Measurements from ENCODE around the gene SLC6A12. TPM values are rescaled to one million over a fixed set of nuclear protein-coding genes. Genes with fewer than 3 reads are reported as not detected.

SLC6A12 gene
- total RNA-seq, 1 donor from 2014 or later: not detected

DNA sequence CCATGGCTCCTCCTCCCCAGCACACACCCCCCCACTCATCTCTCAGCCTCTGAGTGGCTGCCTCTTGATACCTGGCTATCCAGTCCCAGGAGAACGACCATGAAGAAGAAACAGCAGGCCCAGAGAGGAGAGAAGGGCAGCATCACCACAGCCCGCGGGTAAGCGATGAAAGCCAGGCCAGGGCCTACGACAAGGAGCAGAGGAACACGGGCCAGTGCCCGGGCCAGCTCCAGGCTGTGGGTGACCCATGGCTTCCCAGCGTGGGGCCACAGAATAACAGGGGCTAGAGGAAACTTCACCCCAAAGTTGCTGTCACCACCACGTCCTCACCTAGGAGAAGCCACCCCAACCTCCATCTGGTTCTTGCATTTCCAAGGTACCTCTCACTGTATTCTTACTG is 10.4 kb upstream of the SLC6A12 start:
- Histone ChIP-seq H3K27me3 (no peaks in the 10 kb centered on the region), H3K9me3 (no peaks in the 10 kb centered on the region), H3K4me1 (no peaks in the 10 kb centered on the region), H3K36me3 (no peaks in the 10 kb centered on the region), H3K4me3 (no peak overlapping the region), H3K27ac (no peak overlapping the region)
- TF ChIP-seq POLR2A (IDR thresholded peaks at IDR 0.05) (no peak), POLR2AphosphoS5 (IDR thresholded peaks at IDR 0.05; ENCODE audit: insufficient read depth in 1 of 2, low read depth in 1 of 2) (no peak)
- TF ChIP-seq, protein P1, sequence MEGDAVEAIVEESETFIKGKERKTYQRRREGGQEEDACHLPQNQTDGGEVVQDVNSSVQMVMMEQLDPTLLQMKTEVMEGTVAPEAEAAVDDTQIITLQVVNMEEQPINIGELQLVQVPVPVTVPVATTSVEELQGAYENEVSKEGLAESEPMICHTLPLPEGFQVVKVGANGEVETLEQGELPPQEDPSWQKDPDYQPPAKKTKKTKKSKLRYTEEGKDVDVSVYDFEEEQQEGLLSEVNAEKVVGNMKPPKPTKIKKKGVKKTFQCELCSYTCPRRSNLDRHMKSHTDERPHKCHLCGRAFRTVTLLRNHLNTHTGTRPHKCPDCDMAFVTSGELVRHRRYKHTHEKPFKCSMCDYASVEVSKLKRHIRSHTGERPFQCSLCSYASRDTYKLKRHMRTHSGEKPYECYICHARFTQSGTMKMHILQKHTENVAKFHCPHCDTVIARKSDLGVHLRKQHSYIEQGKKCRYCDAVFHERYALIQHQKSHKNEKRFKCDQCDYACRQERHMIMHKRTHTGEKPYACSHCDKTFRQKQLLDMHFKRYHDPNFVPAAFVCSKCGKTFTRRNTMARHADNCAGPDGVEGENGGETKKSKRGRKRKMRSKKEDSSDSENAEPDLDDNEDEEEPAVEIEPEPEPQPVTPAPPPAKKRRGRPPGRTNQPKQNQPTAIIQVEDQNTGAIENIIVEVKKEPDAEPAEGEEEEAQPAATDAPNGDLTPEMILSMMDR (IDR thresholded peaks at IDR 0.05): no peak
- DNase-seq (ENCODE audit: extremely low spot score in 2 of 2): no peak
- intact Hi-C loops (cut with DNase I): no loop called here

DNA sequence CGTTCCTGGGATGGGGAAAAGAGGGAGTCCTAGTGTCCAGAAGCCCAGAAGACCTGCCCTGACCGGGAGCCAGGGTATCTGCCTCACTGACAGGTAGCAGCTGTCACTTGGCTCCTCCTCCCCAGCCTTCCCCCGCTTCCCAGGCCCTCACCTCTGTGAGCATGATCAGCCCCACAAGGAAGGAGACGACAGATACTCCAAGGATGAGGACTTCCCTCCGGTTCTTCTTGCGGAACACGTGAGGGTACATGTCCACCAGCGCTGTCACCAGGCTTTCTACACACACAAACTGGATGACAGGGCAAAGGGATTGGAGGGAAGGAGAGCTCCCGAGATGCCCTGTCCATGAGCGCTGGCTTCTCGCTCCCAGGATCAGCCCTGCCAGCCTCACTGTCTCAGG is 9.9 kb upstream of the SLC6A12 start:
- H3K27ac ChIP-seq: no peak overlapping the region
- H3K9me3 ChIP-seq: no peaks in the 10 kb centered on the region
- DNase-seq (ENCODE audit: extremely low spot score in 2 of 2): no peak
- H3K4me3 ChIP-seq: no peak overlapping the region
- H3K4me1 ChIP-seq: no peaks in the 10 kb centered on the region
- no peaks in the 10 kb centered on the region for H3K36me3 ChIP-seq
- H3K27me3 ChIP-seq: no peaks in the 10 kb centered on the region
- TF ChIP-seq POLR2AphosphoS5 (IDR thresholded peaks at IDR 0.05; ENCODE audit: insufficient read depth in 1 of 2, low read depth in 1 of 2) (no peak), POLR2A (IDR thresholded peaks at IDR 0.05) (no peak)
- TF ChIP-seq, protein P1 (IDR thresholded peaks at IDR 0.05): no peak
- intact Hi-C loops (cut with DNase I): no loop called here

DNA sequence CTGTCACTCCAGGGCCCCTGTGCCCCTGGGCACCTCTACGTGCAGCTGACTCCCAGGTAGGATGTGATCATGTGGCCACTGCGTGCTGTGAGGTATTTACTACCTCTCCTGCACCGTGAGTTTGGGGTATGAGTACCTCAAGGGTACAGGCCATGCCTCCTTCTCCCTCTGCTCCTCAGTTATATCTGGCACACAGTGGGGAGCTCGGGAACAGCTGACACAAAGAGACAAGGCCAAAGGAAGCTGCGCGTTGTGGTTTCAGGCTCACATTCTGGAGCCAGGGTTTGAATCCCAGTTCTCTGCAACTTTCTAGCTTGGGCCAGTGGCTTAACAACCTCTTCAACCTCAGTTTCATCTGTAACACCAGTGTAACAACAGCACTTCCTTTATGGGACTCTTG is 7.8 kb upstream of the SLC6A12 start:
- no peaks in the 10 kb centered on the region for H3K4me1 ChIP-seq
- H3K4me3 ChIP-seq: no peak overlapping the region
- H3K27ac ChIP-seq: no peak overlapping the region
- intact Hi-C loops (cut with DNase I): no loop called here
- H3K9me3 ChIP-seq: no peaks in the 10 kb centered on the region
- no peak for DNase-seq (ENCODE audit: extremely low spot score in 2 of 2)
- H3K27me3 ChIP-seq: no peaks in the 10 kb centered on the region
- no peak for TF ChIP-seq POLR2AphosphoS5 (IDR thresholded peaks at IDR 0.05; ENCODE audit: insufficient read depth in 1 of 2, low read depth in 1 of 2)
- TF ChIP-seq, protein P1 (IDR thresholded peaks at IDR 0.05): no peak
- TF ChIP-seq POLR2A (IDR thresholded peaks at IDR 0.05): no peak
- H3K36me3 ChIP-seq: no peaks in the 10 kb centered on the region

DNA sequence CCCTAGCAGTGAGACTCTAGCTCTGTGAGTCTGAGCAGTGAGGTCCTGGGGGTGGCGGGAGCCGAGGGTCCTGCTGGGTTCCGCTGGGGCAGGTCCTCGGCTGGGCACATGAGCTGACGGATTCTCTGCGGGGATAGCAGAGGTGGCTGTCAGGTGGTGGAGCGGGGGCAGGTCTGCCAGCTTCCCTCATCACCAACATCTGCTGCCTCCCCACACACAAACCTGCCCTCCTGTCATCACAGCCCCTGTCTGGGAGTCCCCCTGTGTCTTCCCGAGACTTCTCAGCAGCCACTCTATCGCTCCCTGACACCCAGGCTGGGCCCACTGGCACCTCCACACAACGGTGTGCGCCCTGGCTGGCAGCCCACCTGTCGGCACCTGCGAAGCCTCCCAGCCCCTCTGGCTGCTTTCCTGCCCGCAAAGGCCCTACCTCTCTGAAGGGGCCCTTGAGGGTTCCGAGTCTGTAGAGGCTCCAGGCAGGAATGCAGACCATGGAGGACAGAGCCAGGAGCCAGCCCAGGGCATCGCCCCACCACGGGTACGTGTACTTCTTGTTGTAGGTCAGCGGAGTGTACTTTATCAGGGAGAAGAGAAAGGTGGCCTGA is 7.1 kb upstream of the SLC6A12 start:
- Histone ChIP-seq H3K4me1 (no peaks in the 10 kb centered on the region), H3K36me3 (no peaks in the 10 kb centered on the region), H3K9me3 (no peaks in the 10 kb centered on the region), H3K27me3 (no peaks in the 10 kb centered on the region), H3K4me3 (no peak overlapping the region), H3K27ac (no peak overlapping the region)
- intact Hi-C loops (cut with DNase I): no loop called here
- TF ChIP-seq POLR2A (IDR thresholded peaks at IDR 0.05): no peak
- TF ChIP-seq POLR2AphosphoS5 (IDR thresholded peaks at IDR 0.05; ENCODE audit: insufficient read depth in 1 of 2, low read depth in 1 of 2): no peak
- TF ChIP-seq, protein P1 (IDR thresholded peaks at IDR 0.05): no peak
- DNase-seq (ENCODE audit: extremely low spot score in 2 of 2): no peak

DNA sequence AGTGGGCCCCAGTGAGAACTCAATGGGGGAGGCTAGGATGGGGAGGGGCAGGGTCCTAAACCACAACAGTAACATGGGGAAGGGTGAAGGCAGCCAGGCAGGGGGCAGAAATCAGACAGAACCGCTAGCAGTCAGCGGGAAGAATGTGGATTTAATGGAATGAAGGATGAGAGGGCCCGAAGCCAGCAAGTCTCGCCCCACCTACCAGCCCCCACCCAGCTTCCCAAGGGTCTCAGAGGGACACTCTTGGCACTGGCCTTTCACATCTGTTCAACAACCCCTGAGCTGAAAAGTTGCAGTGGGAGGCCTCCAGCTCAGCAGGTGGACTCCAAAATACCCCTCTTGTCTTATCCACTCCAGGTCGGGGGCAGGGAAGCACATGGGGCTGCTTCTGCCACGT is 6.5 kb upstream of the SLC6A12 start:
- Histone ChIP-seq H3K27ac (no peak overlapping the region), H3K36me3 (no peaks in the 10 kb centered on the region), H3K4me3 (no peak overlapping the region), H3K27me3 (no peaks in the 10 kb centered on the region), H3K9me3 (no peaks in the 10 kb centered on the region), H3K4me1 (no peaks in the 10 kb centered on the region)
- no peak for DNase-seq (ENCODE audit: extremely low spot score in 2 of 2)
- TF ChIP-seq, protein P1 (IDR thresholded peaks at IDR 0.05): no peak
- TF ChIP-seq POLR2AphosphoS5 (IDR thresholded peaks at IDR 0.05; ENCODE audit: insufficient read depth in 1 of 2, low read depth in 1 of 2) (no peak), POLR2A (IDR thresholded peaks at IDR 0.05) (no peak)
- intact Hi-C loops (cut with DNase I): no loop called here

All from vagina (tissue), 2 donors.